Measurements from ENCODE around the gene UBE2QL1. TPM values are rescaled to one million over a fixed set of nuclear protein-coding genes. Genes with fewer than 3 reads are reported as not detected.

UBE2QL1 gene
- total RNA-seq, 1 donor from 2014 or later = 2.9 TPM

- Mint-ChIP-seq H3K9me3 (ENCODE audit: low read depth) (no peaks in the 10 kb centered on the region), H3K36me3 (ENCODE audit: insufficient read depth) (no peaks in the 10 kb centered on the region), H3K4me1 (ENCODE audit: low read depth) (peaks cover 20% of the 10 kb centered on the region), H3K4me3 (ENCODE audit: low read depth) (no peak overlapping the region), H3K27ac (no peak overlapping the region), H3K27me3 (peaks cover 21% of the 10 kb centered on the region)
- no peak for TF ChIP-seq CTCF (IDR thresholded peaks at IDR 0.05; ENCODE audit: unreplicated experiment)
- no peak for DNase-seq (ENCODE audit: low spot score, unreplicated experiment)
These were observed 22.6 kb downstream of the UBE2QL1 start for GRCh38 chr5:6471252-6471651.

- DNase-seq (ENCODE audit: low spot score, unreplicated experiment) = no peak
- H3K27ac Mint-ChIP-seq = peak overlapping the region; percentile 55
- no peak for TF ChIP-seq CTCF (IDR thresholded peaks at IDR 0.05; ENCODE audit: unreplicated experiment)
- no peaks in the 10 kb centered on the region for H3K9me3 Mint-ChIP-seq (ENCODE audit: low read depth)
- H3K4me3 Mint-ChIP-seq (ENCODE audit: low read depth) = no peak overlapping the region
- no peaks in the 10 kb centered on the region for H3K36me3 Mint-ChIP-seq (ENCODE audit: insufficient read depth)
- peaks cover 18% of the 10 kb centered on the region for H3K4me1 Mint-ChIP-seq (ENCODE audit: low read depth)
- peaks cover 11% of the 10 kb centered on the region for H3K27me3 Mint-ChIP-seq
These were observed 24.1 kb downstream of the UBE2QL1 start for GRCh38 chr5:6472792-6473191.

GRCh38 chr5:6473284-6473683 lies 24.6 kb downstream of the UBE2QL1 start:
- Mint-ChIP-seq H3K27ac (peak overlapping the region; percentile 55), H3K36me3 (ENCODE audit: insufficient read depth) (no peaks in the 10 kb centered on the region), H3K4me3 (ENCODE audit: low read depth) (no peak overlapping the region), H3K9me3 (ENCODE audit: low read depth) (no peaks in the 10 kb centered on the region), H3K4me1 (ENCODE audit: low read depth) (peaks cover 14% of the 10 kb centered on the region), H3K27me3 (peaks cover 7% of the 10 kb centered on the region)
- TF ChIP-seq CTCF (IDR thresholded peaks at IDR 0.05; ENCODE audit: unreplicated experiment) = no peak
- no peak for DNase-seq (ENCODE audit: low spot score, unreplicated experiment)

GRCh38 chr5:6475626-6476312 lies 27.1 kb downstream of the UBE2QL1 start:
- H3K4me3 Mint-ChIP-seq (ENCODE audit: low read depth) = no peak overlapping the region
- no peak for TF ChIP-seq CTCF (IDR thresholded peaks at IDR 0.05; ENCODE audit: unreplicated experiment)
- no peaks in the 10 kb centered on the region for H3K9me3 Mint-ChIP-seq (ENCODE audit: low read depth)

GRCh38 chr5:6476313-6476661 lies 27.6 kb downstream of the UBE2QL1 start:
- peaks cover 2% of the 10 kb centered on the region for H3K27me3 Mint-ChIP-seq
- DNase-seq (ENCODE audit: low spot score, unreplicated experiment) = no peak
- no peak for TF ChIP-seq CTCF (IDR thresholded peaks at IDR 0.05; ENCODE audit: unreplicated experiment)
- no peak overlapping the region for H3K27ac Mint-ChIP-seq
- H3K36me3 Mint-ChIP-seq (ENCODE audit: insufficient read depth) = no peaks in the 10 kb centered on the region
- H3K9me3 Mint-ChIP-seq (ENCODE audit: low read depth) = no peaks in the 10 kb centered on the region
- H3K4me1 Mint-ChIP-seq (ENCODE audit: low read depth) = peaks cover 14% of the 10 kb centered on the region
- H3K4me3 Mint-ChIP-seq (ENCODE audit: low read depth) = no peak overlapping the region

More at GRCh38 chr5:6475626-6476312, 27.1 kb downstream of the UBE2QL1 start:
- Mint-ChIP-seq H3K27me3 (peaks cover 2% of the 10 kb centered on the region), H3K4me1 (ENCODE audit: low read depth) (peaks cover 14% of the 10 kb centered on the region), H3K36me3 (ENCODE audit: insufficient read depth) (no peaks in the 10 kb centered on the region), H3K27ac (no peak overlapping the region)
- no peak for DNase-seq (ENCODE audit: low spot score, unreplicated experiment)

Data from progenitor cell of endocrine pancreas (in vitro differentiated cells).